GM12891 (cell line): ENCODE data around the gene CD24.
"Not testable (repeated sequence)": the region's sequence is repeated elsewhere in the genome, so short reads cannot be mapped to it uniquely, and the experiment has no call there.

Experiments
- DNase-seq: peaks from one replicate; pipeline ENCODE4 v3.0.0; 2011; ENCODE audit warnings: low spot score; ENCODE audit not compliant: insufficient read length
- FAIRE-seq: peaks from 2 replicates; lab custom pipeline; 2011; peaks lifted over from hg19 to GRCh38; lab: Jason Lieb, UNC
- PAX5 ChIP-seq: IDR thresholded peaks from 2 replicates; pipeline ENCODE4 v1.6.1; 2011; ENCODE audit warnings: low read length, moderate library complexity, mild to moderate bottlenecking; ENCODE audit not compliant: insufficient read depth, severe bottlenecking
- POLR2A ChIP-seq: IDR thresholded peaks from 2 replicates; pipeline ENCODE4 v1.6.1; 2011; ENCODE audit warnings: low read depth, low read length, control low read depth
- POLR2AphosphoS5 ChIP-seq: IDR thresholded peaks from 2 replicates; pipeline ENCODE4 v1.6.1; 2011; ENCODE audit warnings: low read depth, low read length, control low read depth
- POU2F2 ChIP-seq: IDR thresholded peaks from 2 replicates; pipeline ENCODE4 v1.6.1; 2011; ENCODE audit warnings: low read depth, mild to moderate bottlenecking, control low read depth, low read length, moderate library complexity
- SPI1 ChIP-seq: IDR thresholded peaks from 2 replicates; pipeline ENCODE4 v1.6.1; 2011; ENCODE audit warnings: low read depth, low read length, control low read depth
- TAF1 ChIP-seq: IDR thresholded peaks from 2 replicates; pipeline ENCODE4 v1.6.1; 2011; ENCODE audit warnings: low read depth, low read length, control low read depth

Gene CD24

GRCh38 chr6:106980926-106981325 lies 6.4 kb upstream of the CD24 start:
- TF ChIP-seq POLR2A (no peak), SPI1 (no peak), PAX5 (no peak), TAF1 (no peak), POLR2AphosphoS5 (no peak), POU2F2 (no peak)
- FAIRE-seq: no peak

GRCh38 chr6:106979435-106979884 lies 4.9 kb upstream of the CD24 start:
- DNase-seq (peak; percentile 46), FAIRE-seq (no peak)
- TF ChIP-seq PAX5: no peak
- TF ChIP-seq POLR2A: no peak
- no peak for TF ChIP-seq SPI1

More at GRCh38 chr6:106980926-106981325, 6.4 kb upstream of the CD24 start:
- no peak for DNase-seq

DNA sequence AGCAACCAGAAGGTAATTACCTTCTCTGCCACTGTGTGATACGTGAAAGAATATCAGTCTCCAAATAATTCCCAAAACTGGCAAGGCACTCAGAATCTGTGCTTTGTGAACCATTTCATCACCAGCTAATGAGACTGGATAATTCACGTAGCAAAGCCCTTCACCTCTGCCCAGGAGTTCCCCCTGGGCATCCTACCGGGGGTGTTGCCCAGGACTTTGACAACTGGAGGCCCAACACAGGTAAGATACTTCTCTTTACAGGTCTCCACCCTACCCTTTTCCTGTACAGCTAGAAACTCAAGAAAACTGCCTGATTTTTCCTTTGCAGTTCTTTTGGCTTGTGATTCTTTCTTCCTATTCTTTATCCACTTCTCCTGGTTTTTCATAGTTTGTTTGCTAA lies 2.7 kb upstream of the CD24 start:
- TF ChIP-seq TAF1 (no peak), SPI1 (no peak), POLR2A (no peak), PAX5 (no peak), POLR2AphosphoS5 (no peak), POU2F2 (no peak)
- DNase-seq: no peak
- no peak for FAIRE-seq

DNA sequence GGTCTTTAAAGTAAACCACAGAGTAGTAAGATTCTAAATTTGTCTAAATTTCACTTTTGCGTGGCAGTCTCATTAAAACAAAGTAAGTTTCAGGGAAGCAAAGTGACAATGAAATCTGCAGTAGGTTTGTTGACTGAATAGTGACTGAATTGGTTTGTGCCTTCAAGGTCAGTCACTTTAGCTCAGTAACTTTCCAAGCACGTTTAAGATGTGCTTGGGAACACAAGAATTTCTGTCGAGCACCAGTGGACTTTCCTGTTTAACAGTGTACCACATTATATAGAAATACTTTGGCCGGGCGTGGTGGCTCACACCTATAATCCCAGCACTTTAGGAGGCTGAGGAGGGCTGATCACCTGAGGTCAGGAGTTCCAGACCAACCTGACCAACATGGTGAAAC lies 1.7 kb upstream of the CD24 start:
- FAIRE-seq (no peak), DNase-seq (no peak)
- no peak for TF ChIP-seq SPI1
- TF ChIP-seq TAF1: no peak
- TF ChIP-seq PAX5: no peak
- TF ChIP-seq POU2F2: no peak
- TF ChIP-seq POLR2A: no peak
- TF ChIP-seq POLR2AphosphoS5: no peak

GRCh38 chr6:106975738-106976064 lies 1.2 kb upstream of the CD24 start:
- FAIRE-seq (no peak), DNase-seq (no peak)
- no peak for TF ChIP-seq POU2F2
- no peak for TF ChIP-seq SPI1
- TF ChIP-seq PAX5: no peak
- TF ChIP-seq POLR2A: no peak
- TF ChIP-seq POLR2AphosphoS5: no peak
- TF ChIP-seq TAF1: no peak

- DNase-seq (peak; percentile 35), FAIRE-seq (no peak)
- TF ChIP-seq POLR2AphosphoS5 (no peak), POLR2A (no peak), TAF1 (no peak), POU2F2 (no peak), SPI1 (0 out of 2 replicates have a peak, but pooled peaks have one; percentile 22)
Observed at GRCh38 chr6:106974999-106975737, 639 bp upstream of the CD24 start.

- no peak for FAIRE-seq
- DNase-seq: no peak
- no peak for TF ChIP-seq POU2F2
- TF ChIP-seq SPI1: no peak
- TF ChIP-seq POLR2AphosphoS5: no peak
- no peak for TF ChIP-seq POLR2A
- TF ChIP-seq TAF1: no peak
- TF ChIP-seq PAX5: no peak
Observed at GRCh38 chr6:106973836-106974335, 643 bp downstream of the CD24 start.

- TF ChIP-seq SPI1: no peak
- TF ChIP-seq TAF1: no peak
- no peak for TF ChIP-seq PAX5
- no peak for TF ChIP-seq POU2F2
- TF ChIP-seq POLR2AphosphoS5: no peak
- no peak for TF ChIP-seq POLR2A
- no peak for FAIRE-seq
- DNase-seq: peak; percentile 49
Observed at GRCh38 chr6:106973018-106973835, 1.3 kb downstream of the CD24 start.

- DNase-seq (no peak), FAIRE-seq (no peak)
- TF ChIP-seq SPI1 (no peak), PAX5 (no peak), TAF1 (no peak), POLR2A (no peak), POLR2AphosphoS5 (no peak)
Observed at GRCh38 chr6:106972500-106972899, 2.0 kb downstream of the CD24 start.

- not testable (repeated sequence) for DNase-seq, FAIRE-seq
Observed at GRCh38 chr6:106970769-106971168, 3.8 kb downstream of the CD24 start.
